ENCODE data around the gene CCNL2.

DNA sequence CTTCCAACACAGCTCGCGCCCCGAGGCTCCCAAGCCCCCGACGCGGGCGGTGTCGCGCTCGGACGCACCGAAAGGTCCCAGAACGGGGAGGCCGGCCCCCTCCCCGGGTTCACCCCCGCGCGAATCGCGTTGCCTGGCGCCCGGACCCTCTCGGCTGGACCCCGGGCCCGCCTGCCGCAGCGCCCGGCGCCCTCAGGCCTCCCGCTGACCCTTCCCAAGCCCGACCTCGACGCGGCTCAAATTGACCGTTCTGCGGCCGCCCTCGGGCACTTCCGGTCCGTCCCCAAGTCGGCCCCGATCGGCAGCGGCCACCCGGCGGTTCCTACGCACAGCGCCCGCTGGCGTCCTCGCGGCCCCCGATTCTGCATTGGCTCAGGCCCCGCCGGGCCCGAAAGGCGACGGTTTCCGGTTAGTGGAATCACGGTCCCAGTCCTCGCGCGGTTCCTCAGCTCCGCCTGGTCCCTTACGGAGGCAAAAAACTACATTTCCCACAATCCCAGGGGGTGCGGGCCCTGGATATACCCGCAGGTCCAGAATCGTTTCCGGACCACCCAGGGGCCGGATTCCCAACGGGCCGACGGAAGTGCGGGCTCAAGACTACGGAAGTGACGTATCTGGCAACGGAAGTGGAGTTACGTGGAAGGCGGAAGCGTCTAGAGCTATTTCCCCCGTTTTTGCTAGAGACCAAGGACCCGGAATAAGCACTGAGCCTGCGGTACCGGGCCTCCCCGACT is 24.0 kb downstream of the CCNL2 start, which contains the start of gene AURKAIP1:
- TF ChIP-seq EZH2 (IDR thresholded peaks at IDR 0.05; ENCODE audit: insufficient read depth, poor library complexity, severe bottlenecking) (no peak), EZH2phosphoT487 (IDR thresholded peaks at IDR 0.05; ENCODE audit: insufficient read depth, low read depth) (no peak)
